Gastroesophageal sphincter (tissue), 3 donors: Measurements from ENCODE around the gene MRPS10.

Source experiments
- EP300 ChIP-seq: sonication (generic); formaldehyde crosslinking; IDR thresholded peaks from one replicate; pipeline ENCODE4 v1.6.1; 2017; ENCODE audit warnings: antibody characterized with exemption, mild to moderate bottlenecking
- POLR2A ChIP-seq, 2 donors: fragments of 450-650 bp; IDR thresholded peaks; one replicate each; pipeline ENCODE4 v1.6.1; 2017; ENCODE audit warnings: antibody characterized with exemption in 2 of 2, mild to moderate bottlenecking in 2 of 2, moderate library complexity in 1 of 2
- POLR2AphosphoS5 ChIP-seq: sonication (generic); formaldehyde crosslinking; IDR thresholded peaks from one replicate; pipeline ENCODE4 v1.6.1; 2017; ENCODE audit warnings: antibody characterized with exemption
- TF ChIP-seq, protein P1 (sequence below), 4 experiments: fragments of 200-600 bp in 2 of 4; fragments of 450-650 bp in 2 of 4; sonication (generic) in 1 of 4; IDR thresholded peaks; one replicate each; pipeline ENCODE4 v1.5.1; 2017 to 2019; ENCODE audit warnings: antibody characterized with exemption in 4 of 4, mild to moderate bottlenecking in 2 of 4, moderate library complexity in 2 of 4

DNA sequence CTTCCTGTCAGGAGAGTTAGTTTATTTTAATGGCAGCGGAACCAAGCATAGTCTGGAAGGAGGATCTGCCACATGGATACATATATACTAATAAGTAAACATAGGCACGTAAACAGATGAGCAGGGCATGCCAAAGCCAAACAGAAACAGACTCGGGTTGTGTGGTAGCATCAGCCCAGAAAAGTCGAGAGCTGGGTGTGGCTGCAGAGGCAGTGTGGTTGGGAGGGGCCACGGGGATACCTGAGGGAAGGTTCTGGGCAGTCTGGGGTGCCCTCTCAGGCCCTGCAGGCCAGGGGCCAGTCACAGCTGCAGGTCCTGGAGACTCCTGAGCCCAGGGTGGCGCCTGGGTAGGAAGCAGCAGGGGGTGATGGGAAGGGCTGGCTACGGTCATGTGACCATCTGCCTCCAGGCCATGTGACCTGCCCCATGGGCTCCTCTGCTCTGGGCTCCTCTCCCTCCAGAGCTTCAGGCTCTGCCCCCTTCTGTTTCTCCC lies 42.8 kb upstream of the MRPS10 start:
- TF ChIP-seq, protein P1, sequence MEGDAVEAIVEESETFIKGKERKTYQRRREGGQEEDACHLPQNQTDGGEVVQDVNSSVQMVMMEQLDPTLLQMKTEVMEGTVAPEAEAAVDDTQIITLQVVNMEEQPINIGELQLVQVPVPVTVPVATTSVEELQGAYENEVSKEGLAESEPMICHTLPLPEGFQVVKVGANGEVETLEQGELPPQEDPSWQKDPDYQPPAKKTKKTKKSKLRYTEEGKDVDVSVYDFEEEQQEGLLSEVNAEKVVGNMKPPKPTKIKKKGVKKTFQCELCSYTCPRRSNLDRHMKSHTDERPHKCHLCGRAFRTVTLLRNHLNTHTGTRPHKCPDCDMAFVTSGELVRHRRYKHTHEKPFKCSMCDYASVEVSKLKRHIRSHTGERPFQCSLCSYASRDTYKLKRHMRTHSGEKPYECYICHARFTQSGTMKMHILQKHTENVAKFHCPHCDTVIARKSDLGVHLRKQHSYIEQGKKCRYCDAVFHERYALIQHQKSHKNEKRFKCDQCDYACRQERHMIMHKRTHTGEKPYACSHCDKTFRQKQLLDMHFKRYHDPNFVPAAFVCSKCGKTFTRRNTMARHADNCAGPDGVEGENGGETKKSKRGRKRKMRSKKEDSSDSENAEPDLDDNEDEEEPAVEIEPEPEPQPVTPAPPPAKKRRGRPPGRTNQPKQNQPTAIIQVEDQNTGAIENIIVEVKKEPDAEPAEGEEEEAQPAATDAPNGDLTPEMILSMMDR (IDR thresholded peaks at IDR 0.05), result no peak
- TF ChIP-seq POLR2AphosphoS5 (no peak), POLR2A (IDR thresholded peaks at IDR 0.05) (no peak), EP300 (no peak)
